ENCODE data around the gene AP1B1.
"Not testable (repeated sequence)": the region's sequence is repeated elsewhere in the genome, so short reads cannot be mapped to it uniquely, and the experiment has no call there.

Gene AP1B1

GRCh38 chr22:29401538-29401937 lies 13.2 kb upstream of the AP1B1 start:
- H3K27ac Mint-ChIP-seq (ENCODE audit: low read depth); ATAC-seq (replicated peaks; ENCODE audit: extremely low read depth, poor library complexity, severe bottlenecking); DNase-seq (ENCODE audit: low spot score in 2 of 2): not testable (repeated sequence)

GRCh38 chr22:29400576-29400975 lies 12.2 kb upstream of the AP1B1 start:
- DNase-seq (ENCODE audit: low spot score in 2 of 2) (no peak), ATAC-seq (replicated peaks; ENCODE audit: extremely low read depth, poor library complexity, severe bottlenecking) (no peak)
- Mint-ChIP-seq H3K36me3 (ENCODE audit: insufficient read depth) (peaks cover 3% of the 10 kb centered on the region), H3K9me3 (no peaks in the 10 kb centered on the region), H3K4me3 (no peak overlapping the region), H3K27me3 (peaks cover 32% of the 10 kb centered on the region), H3K27ac (ENCODE audit: low read depth) (no peak overlapping the region), H3K4me1 (peaks cover under 1% of the 10 kb centered on the region)

More at GRCh38 chr22:29401538-29401937, 13.2 kb upstream of the AP1B1 start:
- H3K4me3 Mint-ChIP-seq; H3K4me1 Mint-ChIP-seq; H3K9me3 Mint-ChIP-seq; H3K36me3 Mint-ChIP-seq (ENCODE audit: insufficient read depth): not testable (repeated sequence)
- peaks cover 32% of the 10 kb centered on the region for H3K27me3 Mint-ChIP-seq

GRCh38 chr22:29397791-29398190 lies 9.4 kb upstream of the AP1B1 start:
- no peak overlapping the region for H3K4me3 Mint-ChIP-seq
- ATAC-seq (replicated peaks; ENCODE audit: extremely low read depth, poor library complexity, severe bottlenecking) (no peak), DNase-seq (ENCODE audit: low spot score in 2 of 2) (no peak)
- H3K27me3 Mint-ChIP-seq = peaks cover 23% of the 10 kb centered on the region
- no peak overlapping the region for H3K27ac Mint-ChIP-seq (ENCODE audit: low read depth)
- no peaks in the 10 kb centered on the region for H3K9me3 Mint-ChIP-seq
- H3K36me3 Mint-ChIP-seq (ENCODE audit: insufficient read depth) = peaks cover 5% of the 10 kb centered on the region
- peaks cover 11% of the 10 kb centered on the region for H3K4me1 Mint-ChIP-seq

- no peak overlapping the region for H3K4me3 Mint-ChIP-seq
- peaks cover 8% of the 10 kb centered on the region for H3K27me3 Mint-ChIP-seq
- peaks cover 5% of the 10 kb centered on the region for H3K36me3 Mint-ChIP-seq (ENCODE audit: insufficient read depth)
- no peak overlapping the region for H3K27ac Mint-ChIP-seq (ENCODE audit: low read depth)
- no peaks in the 10 kb centered on the region for H3K9me3 Mint-ChIP-seq
- no peak for DNase-seq (ENCODE audit: low spot score in 2 of 2)
- no peak for ATAC-seq (replicated peaks; ENCODE audit: extremely low read depth, poor library complexity, severe bottlenecking)
- peaks cover 11% of the 10 kb centered on the region for H3K4me1 Mint-ChIP-seq
Measured at GRCh38 chr22:29396126-29396525, 7.8 kb upstream of the AP1B1 start.

GRCh38 chr22:29394931-29395581 lies 6.7 kb upstream of the AP1B1 start:
- peaks cover 5% of the 10 kb centered on the region for H3K36me3 Mint-ChIP-seq (ENCODE audit: insufficient read depth)
- no peaks in the 10 kb centered on the region for H3K27me3 Mint-ChIP-seq
- H3K27ac Mint-ChIP-seq (ENCODE audit: low read depth) = no peak overlapping the region
- H3K9me3 Mint-ChIP-seq = no peaks in the 10 kb centered on the region
- H3K4me1 Mint-ChIP-seq = peaks cover 11% of the 10 kb centered on the region
- H3K4me3 Mint-ChIP-seq = no peak overlapping the region
- DNase-seq (ENCODE audit: low spot score in 2 of 2) = peak; percentile 47 to 53
- peak; percentile 70 for ATAC-seq (replicated peaks; ENCODE audit: extremely low read depth, poor library complexity, severe bottlenecking)

- DNase-seq (ENCODE audit: low spot score in 2 of 2) = no peak
- Mint-ChIP-seq H3K27me3 (no peaks in the 10 kb centered on the region), H3K36me3 (ENCODE audit: insufficient read depth) (peaks cover 5% of the 10 kb centered on the region), H3K27ac (ENCODE audit: low read depth) (no peak overlapping the region), H3K9me3 (no peaks in the 10 kb centered on the region), H3K4me1 (peaks cover 21% of the 10 kb centered on the region), H3K4me3 (no peak overlapping the region)
- ATAC-seq (replicated peaks; ENCODE audit: extremely low read depth, poor library complexity, severe bottlenecking) = no peak
Measured at GRCh38 chr22:29393019-29393608, 4.7 kb upstream of the AP1B1 start.

- Mint-ChIP-seq H3K9me3 (no peaks in the 10 kb centered on the region), H3K4me3 (no peak overlapping the region), H3K36me3 (ENCODE audit: insufficient read depth) (peaks cover 9% of the 10 kb centered on the region), H3K4me1 (peaks cover 37% of the 10 kb centered on the region), H3K27ac (ENCODE audit: low read depth) (no peak overlapping the region), H3K27me3 (no peaks in the 10 kb centered on the region)
- no peak for DNase-seq (ENCODE audit: low spot score in 2 of 2)
- ATAC-seq (replicated peaks; ENCODE audit: extremely low read depth, poor library complexity, severe bottlenecking) = no peak
Measured at GRCh38 chr22:29391546-29391945, 3.2 kb upstream of the AP1B1 start.

- Mint-ChIP-seq H3K4me3 (no peak overlapping the region), H3K36me3 (ENCODE audit: insufficient read depth) (peaks cover 8% of the 10 kb centered on the region), H3K4me1 (peaks cover 46% of the 10 kb centered on the region), H3K9me3 (no peaks in the 10 kb centered on the region), H3K27ac (ENCODE audit: low read depth) (no peak overlapping the region), H3K27me3 (no peaks in the 10 kb centered on the region)
- DNase-seq (ENCODE audit: low spot score in 2 of 2) (no peak), ATAC-seq (replicated peaks; ENCODE audit: extremely low read depth, poor library complexity, severe bottlenecking) (no peak)
Measured at GRCh38 chr22:29390270-29390669, 1.9 kb upstream of the AP1B1 start.

GRCh38 chr22:29388759-29389090 lies 355 bp upstream of the AP1B1 start:
- no peaks in the 10 kb centered on the region for H3K27me3 Mint-ChIP-seq
- ATAC-seq (replicated peaks; ENCODE audit: extremely low read depth, poor library complexity, severe bottlenecking) (no peak), DNase-seq (ENCODE audit: low spot score in 2 of 2) (no peak)
- peaks cover 6% of the 10 kb centered on the region for H3K36me3 Mint-ChIP-seq (ENCODE audit: insufficient read depth)
- no peaks in the 10 kb centered on the region for H3K9me3 Mint-ChIP-seq
- H3K4me3 Mint-ChIP-seq = peak overlapping the region; percentile 88
- peaks cover 51% of the 10 kb centered on the region for H3K4me1 Mint-ChIP-seq
- H3K27ac Mint-ChIP-seq (ENCODE audit: low read depth) = peak overlapping the region; percentile 82

- no peak for ATAC-seq (replicated peaks; ENCODE audit: extremely low read depth, poor library complexity, severe bottlenecking)
- H3K36me3 Mint-ChIP-seq (ENCODE audit: insufficient read depth) = peaks cover 6% of the 10 kb centered on the region
- DNase-seq (ENCODE audit: low spot score in 2 of 2) = no peak
- H3K27ac Mint-ChIP-seq (ENCODE audit: low read depth) = peak overlapping the region; percentile 46
- no peaks in the 10 kb centered on the region for H3K27me3 Mint-ChIP-seq
- H3K4me1 Mint-ChIP-seq = peaks cover 68% of the 10 kb centered on the region
- no peaks in the 10 kb centered on the region for H3K9me3 Mint-ChIP-seq
- H3K4me3 Mint-ChIP-seq = peak overlapping the region; percentile 9
Measured at GRCh38 chr22:29386708-29387107, 1.7 kb downstream of the AP1B1 start.

- Mint-ChIP-seq H3K9me3 (no peaks in the 10 kb centered on the region), H3K4me1 (peaks cover 78% of the 10 kb centered on the region), H3K27me3 (no peaks in the 10 kb centered on the region), H3K27ac (ENCODE audit: low read depth) (no peak overlapping the region), H3K36me3 (ENCODE audit: insufficient read depth) (peaks cover 8% of the 10 kb centered on the region), H3K4me3 (no peak overlapping the region)
- ATAC-seq (replicated peaks; ENCODE audit: extremely low read depth, poor library complexity, severe bottlenecking) = no peak
- no peak for DNase-seq (ENCODE audit: low spot score in 2 of 2)
Measured at GRCh38 chr22:29385748-29386147, 2.6 kb downstream of the AP1B1 start.

GRCh38 chr22:29385151-29385704 lies 3.1 kb downstream of the AP1B1 start:
- Mint-ChIP-seq H3K27me3 (no peaks in the 10 kb centered on the region), H3K9me3 (no peaks in the 10 kb centered on the region), H3K4me3 (no peak overlapping the region), H3K27ac (ENCODE audit: low read depth) (peak overlapping the region; percentile 66), H3K36me3 (ENCODE audit: insufficient read depth) (peaks cover 8% of the 10 kb centered on the region), H3K4me1 (peaks cover 83% of the 10 kb centered on the region)
- ATAC-seq (replicated peaks; ENCODE audit: extremely low read depth, poor library complexity, severe bottlenecking) (no peak), DNase-seq (ENCODE audit: low spot score in 2 of 2) (no peak)

GRCh38 chr22:29383740-29384139 lies 4.6 kb downstream of the AP1B1 start:
- Mint-ChIP-seq H3K4me3 (no peak overlapping the region), H3K27ac (ENCODE audit: low read depth) (no peak overlapping the region), H3K4me1 (peaks cover 86% of the 10 kb centered on the region), H3K36me3 (ENCODE audit: insufficient read depth) (peaks cover 10% of the 10 kb centered on the region), H3K9me3 (no peaks in the 10 kb centered on the region), H3K27me3 (no peaks in the 10 kb centered on the region)
- DNase-seq (ENCODE audit: low spot score in 2 of 2) (no peak), ATAC-seq (replicated peaks; ENCODE audit: extremely low read depth, poor library complexity, severe bottlenecking) (no peak)

Measured in central memory CD8-positive, alpha-beta T cell (primary cell).